Activated CD4-positive, alpha-beta T cell treated with anti-CD3 and anti-CD28 coated beads for 1 hour (primary cell): ENCODE data around the gene SHISAL2B.
"Not testable (repeated sequence)": the region's sequence is repeated elsewhere in the genome, so short reads cannot be mapped to it uniquely, and the experiment has no call there.

Experiments
- DNase-seq: peaks from one replicate; pipeline ENCODE4 v3.0.0-alpha.2; 2020

SHISAL2B gene

DNA sequence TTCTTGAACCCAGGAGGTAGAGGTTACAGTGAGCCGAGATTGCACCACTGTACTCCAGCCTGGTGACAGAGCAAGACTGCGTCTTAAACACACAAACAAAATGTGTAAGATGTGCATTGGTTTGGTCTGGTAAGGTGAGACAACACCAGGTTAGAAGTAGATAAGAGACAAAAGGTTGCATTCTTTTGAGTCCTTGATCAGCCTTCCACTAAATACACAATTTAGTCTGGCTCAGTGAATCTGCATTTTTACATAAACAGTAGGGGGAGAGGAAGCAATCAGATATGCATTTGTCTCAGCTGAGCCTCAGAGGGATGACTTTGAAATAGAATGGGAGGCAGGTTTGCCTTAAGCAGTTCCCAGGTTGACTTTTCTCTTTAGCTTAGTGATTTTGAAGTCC is 15.8 kb downstream of the SHISAL2B start:
- not testable (repeated sequence) for DNase-seq

DNA sequence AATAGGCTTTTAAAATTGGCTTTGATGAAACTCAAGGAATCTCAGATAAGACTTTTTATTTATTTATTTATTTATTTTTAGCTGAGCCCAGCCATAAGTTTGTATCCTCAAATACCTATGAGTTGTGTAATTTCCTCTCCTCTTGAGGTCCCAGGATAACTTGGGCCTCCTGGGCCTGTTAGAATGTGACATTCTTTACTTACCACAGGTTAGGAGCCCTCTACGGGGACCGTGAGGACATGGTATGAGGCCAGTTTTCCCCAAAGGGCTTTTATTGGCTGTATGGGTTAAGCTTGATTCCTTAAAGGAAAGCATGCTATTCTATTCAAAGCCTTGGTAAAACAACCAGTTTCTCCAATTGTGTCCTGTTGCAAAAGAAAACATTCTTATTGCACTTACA is 16.9 kb downstream of the SHISAL2B start:
- DNase-seq = no peak

DNA sequence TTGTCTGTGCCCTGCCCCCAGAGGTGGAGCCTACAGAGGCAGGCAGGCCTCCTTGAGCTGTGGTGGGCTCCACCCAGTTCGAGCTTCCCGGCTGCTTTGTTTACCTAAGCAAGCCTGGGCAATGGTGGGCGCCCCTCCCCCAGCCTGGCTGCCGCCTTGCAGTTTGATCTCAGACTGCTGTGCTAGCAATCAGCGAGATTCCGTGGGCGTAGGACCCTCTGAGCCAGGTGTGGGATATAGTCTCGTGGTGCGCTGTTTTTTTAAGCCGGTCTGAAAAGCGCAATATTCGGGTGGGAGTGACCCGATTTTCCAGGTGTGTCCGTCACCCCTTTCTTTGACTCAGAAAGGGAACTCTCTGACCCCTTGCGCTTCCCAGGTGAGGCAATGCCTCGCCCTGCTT is 24.2 kb downstream of the SHISAL2B start:
- not testable (repeated sequence) for DNase-seq

DNA sequence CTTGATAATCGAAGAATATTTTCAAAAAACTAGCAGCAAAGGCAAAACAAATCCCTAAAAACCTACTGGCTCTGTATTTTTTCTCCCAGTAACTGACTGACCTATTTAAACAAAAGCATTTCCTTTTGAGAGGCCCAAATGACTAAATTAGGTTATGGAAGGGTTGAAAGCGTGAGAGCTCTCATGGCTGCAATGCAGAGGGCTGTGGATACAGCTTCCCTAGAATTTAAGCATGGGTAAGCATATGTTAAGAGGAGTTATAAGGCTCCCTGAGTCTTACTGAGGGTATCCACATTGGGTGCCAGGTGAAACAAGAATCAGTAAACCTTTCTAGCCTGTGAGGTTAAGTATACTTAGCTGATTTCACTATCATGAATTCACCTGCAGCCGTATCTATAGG is 32.3 kb downstream of the SHISAL2B start:
- DNase-seq = no peak

DNA sequence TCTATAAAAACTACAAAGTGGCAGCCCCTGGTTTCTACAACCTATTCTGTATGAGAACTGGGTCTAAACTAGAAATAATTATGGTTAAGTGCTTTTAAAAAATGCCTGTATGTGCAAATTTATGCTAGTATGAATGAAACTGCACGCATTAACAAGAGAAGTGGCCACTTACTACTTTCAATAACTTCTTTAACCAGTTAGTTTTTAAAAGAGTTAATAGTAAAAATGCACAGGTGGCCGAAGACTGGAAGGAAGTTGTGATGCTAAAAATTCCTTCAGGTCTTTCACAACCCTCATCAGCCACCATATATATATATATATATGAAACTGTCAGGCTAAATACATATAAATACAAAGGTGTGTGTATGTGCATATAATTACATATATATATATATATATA is 36.8 kb downstream of the SHISAL2B start:
- DNase-seq = no peak

DNA sequence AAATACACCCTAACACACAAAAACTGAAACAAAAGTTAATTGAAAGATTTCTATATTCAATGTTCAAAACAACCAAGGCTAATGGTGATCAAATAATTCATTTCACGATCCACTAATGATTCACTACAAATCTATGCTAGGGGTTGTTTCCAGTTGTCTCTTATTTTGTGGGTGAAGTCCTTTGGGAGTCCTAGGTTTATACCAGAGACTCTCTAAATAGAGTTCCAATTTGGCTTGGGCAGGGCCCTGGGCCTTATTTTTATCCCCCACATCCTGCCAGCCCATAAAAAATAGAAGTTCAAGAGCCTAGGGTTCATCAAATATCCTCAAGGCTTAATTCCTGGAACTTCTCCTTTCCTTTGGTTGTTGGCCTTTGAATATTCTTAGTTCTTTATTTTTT is 52.1 kb downstream of the SHISAL2B start:
- DNase-seq = no peak

DNA sequence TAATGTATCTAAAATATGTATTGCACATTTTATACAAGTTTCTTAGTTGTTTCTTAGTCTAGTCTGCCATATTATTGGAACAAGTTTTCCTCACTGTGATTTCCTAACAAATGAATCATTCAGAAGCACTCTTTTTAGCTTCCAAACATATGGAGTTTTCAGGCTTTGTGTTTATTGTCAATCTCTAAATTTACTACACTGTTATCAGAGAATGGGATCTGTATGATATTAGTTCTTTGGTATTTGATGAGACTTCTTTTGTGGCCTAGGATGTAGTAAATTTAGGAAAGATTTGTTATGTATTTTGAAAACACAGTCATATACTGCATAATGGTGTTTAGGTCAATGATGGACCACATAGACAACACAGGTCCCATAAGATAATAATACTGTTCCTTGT is 52.5 kb downstream of the SHISAL2B start:
- DNase-seq = no peak

DNA sequence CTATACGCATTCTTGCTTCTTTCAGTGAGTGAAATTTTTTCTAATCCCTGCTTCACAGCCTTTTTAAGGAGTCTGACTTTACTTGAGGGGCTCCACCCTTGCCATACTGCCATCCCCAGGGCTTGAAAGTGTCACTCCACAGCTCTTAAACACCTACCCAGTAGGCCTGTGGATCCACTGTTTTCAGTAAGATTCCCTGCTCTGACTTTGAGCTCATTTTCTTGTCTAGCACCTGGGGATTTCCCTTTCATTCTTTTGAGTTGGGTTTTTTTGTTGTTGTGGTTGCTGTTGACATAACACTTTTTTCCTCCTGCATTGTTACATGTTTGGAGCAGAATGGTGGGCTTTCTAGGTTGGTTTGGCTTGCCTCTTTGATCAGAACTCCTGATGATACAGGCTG is 54.6 kb downstream of the SHISAL2B start:
- no peak for DNase-seq

DNA sequence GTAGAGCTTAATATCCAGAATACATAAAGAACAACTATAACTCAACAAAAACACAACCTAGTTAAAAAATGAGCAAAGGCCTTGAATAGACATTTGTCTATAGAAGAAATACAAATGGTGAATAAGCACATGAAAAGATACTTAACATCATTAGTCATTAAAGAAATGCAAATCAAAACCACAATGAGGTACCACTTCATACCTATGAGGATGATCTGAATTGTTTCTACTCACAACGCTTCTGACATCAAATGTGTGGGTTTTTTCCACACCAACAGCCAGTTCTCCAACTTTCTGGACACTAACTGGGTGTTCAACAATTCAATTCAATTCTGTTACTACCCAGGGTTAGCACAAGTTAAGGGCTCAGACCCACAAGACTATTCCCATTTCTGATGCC is 56.1 kb downstream of the SHISAL2B start:
- DNase-seq = no peak

DNA sequence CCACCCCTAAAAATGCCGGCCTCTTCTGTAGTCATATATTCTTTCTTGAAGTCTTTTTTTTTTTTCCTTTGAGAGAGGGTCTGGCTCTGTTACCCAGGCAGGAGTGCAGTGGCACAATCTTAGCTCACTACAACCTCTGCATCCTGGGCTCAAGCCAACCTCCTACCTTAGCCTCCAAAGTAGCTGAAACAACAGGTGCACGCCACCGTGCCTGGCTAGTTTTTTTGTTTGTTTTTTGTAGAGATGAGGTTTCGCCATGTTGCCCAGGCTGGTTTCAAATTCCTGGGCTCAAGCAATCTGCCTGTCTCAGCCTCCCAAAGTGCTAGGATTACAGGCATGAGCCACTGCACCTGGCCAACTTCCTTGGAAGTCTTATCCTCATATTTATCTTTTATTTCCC is 59.1 kb downstream of the SHISAL2B start:
- no peak for DNase-seq

DNA sequence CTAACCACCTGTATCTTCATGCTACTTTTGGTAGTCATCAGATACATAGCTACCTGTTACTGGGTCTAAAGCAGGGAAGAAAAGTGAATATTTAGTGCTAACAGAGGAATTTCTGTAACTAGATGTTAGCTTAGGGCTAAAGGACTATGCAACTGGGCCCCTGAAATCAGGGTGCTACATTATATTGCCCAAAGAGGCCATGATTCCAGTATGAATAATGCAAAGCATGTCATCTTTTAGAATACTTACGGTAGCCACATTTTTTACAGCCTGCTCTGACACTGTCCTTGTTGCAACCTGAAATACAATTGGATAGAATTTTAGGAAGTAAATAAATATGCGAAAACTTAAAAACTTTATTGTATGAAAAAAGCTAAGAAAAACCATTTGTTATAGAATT is 63.8 kb downstream of the SHISAL2B start:
- no peak for DNase-seq

DNA sequence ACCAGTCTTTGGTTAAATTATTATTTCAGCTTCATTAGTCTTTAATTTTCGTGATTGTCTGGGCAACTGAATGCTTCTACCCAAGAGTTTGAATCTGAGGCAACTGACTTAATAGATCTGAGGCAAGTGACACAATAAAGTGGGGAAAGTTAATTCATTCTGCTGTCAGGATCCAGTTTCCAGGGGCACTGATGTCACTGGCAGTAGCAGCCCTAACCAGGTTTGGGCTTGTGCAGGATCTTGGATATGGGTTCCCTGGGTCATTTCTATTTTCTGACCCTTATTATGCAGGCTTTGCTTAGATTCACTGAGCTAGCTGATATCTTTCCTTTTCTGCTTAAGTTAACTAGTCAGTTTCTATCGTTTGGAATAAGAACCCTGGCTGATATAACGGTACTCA is 68.6 kb downstream of the SHISAL2B start:
- no peak for DNase-seq

DNA sequence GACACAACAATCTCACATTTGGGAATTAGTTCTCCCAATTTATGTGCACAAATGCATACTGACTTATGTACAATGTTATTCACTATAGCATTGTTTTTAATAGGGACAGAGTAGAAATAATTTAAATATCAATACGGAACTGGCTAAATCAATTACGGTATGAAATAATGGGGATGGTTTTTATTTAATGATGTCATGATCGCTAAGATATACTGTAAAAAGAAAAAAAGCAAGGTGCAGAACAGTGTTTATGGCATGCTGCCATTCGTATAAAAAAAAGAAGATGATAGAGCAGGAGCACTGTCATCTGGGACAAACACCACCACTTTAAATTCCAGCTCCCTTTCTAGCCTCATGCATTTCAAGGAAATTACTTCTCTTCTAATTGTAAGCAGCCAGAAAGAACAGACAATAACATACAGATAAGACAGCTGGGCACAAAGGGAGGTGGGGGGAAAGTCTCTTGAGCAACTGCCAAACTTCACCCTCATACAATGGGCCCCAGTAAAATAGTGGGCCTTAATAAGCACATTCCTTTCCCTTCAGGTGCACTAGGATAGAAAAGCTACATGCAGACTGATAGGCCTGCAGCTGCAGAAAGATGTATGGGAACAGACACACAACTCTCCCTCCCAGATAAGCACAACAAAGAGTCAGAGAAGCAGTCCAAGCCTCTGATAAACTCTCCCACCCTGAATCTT is 69.8 kb downstream of the SHISAL2B start:
- DNase-seq = no peak

DNA sequence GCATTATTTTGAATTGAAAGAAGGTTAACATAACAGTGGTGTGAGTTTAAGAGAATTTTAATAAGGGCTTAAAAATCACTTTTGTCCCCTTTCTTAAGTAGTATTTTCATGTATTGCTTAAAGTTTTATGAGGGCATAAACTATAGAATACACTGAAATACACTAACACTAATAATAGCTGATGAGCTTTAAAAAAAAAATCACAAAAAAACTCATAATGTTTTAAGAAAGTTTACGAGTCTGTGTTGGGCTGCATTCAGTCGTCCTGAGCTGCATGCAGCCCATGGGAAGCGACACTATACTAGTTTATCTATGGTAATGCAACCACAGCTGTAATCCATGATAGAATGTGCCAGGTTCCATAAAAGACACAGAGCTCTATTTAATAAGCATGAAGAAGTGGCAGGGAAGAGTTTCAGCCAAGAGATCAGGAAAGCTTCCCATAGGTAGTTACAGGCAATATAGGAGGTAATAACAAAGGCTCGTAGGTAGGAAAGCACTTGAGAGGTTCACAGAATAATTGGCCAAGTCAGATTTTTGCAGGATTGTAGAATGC is 73.7 kb downstream of the SHISAL2B start:
- DNase-seq = no peak

DNA sequence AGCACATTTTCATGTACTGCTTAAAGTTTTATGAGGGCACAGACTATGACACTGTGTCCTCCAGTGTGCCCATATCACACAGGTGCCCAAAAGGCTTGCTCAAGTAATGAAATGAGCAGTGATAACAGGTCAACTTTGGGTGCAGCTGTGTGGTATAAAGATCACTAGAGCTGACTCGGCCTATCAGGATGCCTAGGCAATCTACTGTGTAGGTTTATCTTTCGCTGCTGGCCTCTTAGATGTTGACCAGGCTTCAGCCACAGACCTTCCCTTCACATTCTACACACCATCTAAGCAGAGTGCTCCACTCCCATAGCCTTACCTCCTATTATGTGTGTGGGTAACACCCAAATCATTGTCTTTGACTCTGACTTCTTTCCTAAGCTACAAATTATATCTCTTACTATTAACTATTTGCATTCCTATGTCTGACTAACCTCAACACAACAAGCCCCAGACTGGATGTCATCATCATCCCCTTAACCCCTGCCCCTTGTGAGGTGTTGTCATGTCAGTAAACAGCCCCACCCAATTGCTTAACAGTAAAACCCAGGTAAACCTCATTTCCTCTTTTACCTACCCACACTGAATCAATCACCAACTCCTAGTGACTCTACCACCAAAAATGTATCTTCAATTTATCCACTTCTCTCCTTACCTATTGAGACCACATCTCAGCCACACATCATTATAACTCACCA is 75.7 kb downstream of the SHISAL2B start:
- no peak for DNase-seq

DNA sequence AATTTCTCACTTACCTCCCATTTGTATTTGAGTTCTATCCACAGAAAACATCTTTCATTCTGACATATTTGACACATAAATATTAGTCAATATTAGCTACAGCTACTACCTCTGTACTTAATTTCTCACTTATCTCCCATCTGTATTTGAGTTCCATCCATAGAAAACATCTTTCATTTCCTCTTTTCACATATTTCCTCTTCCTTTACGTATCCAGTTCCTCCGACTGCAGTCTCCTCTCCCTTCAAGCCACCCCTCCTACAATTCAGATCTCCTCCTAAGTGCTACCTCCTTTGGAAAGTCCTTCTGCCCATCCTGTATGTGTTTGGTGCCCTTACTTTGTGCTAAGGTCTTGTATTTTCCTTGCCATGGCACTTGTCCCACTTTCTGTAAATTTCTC is 76.6 kb downstream of the SHISAL2B start:
- DNase-seq = no peak
